Right atrium auricular region (tissue), 2 donors: ENCODE data around the gene VPS4B. TPM values are rescaled to one million over a fixed set of nuclear protein-coding genes. Genes with fewer than 3 reads are reported as not detected.
A peak's percentile ranks its signal among the peaks of the same experiment; 100 is the strongest.

Experiments used
- DNase-seq: peaks from one replicate; pipeline ENCODE4 v3.0.0-alpha.2; 2019; ENCODE audit warnings: low spot score
- H3K27ac ChIP-seq, 2 donors: fragments of 200-600 bp; sonication (generic); 1 replicate in 1 of 2; 2 replicates in 1 of 2; pipeline ENCODE4 v1.5.1; 2016 to 2019
- H3K27me3 ChIP-seq, 2 donors: fragments of 200-600 bp; sonication (generic); one replicate each; pipeline versions ENCODE4 v1.5.1 to v1.6.0; 2017 to 2019
- H3K36me3 ChIP-seq: fragments of 200-600 bp; sonication (generic); one replicate; pipeline ENCODE4 v1.5.1; 2016
- H3K4me1 ChIP-seq, 2 donors: fragments of 200-600 bp; sonication (generic); one replicate each; pipeline versions ENCODE4 v1.5.1 to v1.6.0; 2017 to 2019
- H3K4me3 ChIP-seq, 2 donors: fragments of 200-600 bp; sonication (generic); 1 replicate in 1 of 2; 2 replicates in 1 of 2; pipeline ENCODE4 v1.5.1; 2017 to 2019; ENCODE audit warnings: mild to moderate bottlenecking in 1 of 2, moderate library complexity in 1 of 2
- H3K9me3 ChIP-seq, 2 donors: fragments of 200-600 bp; sonication (generic); one replicate each; pipeline ENCODE4 v1.5.1; 2019
- CTCF ChIP-seq, 2 donors: fragments of 200-600 bp; sonication (generic); IDR thresholded peaks; one replicate each; pipeline ENCODE4 v1.5.1; 2019; ENCODE audit warnings: antibody characterized with exemption in 2 of 2
- total RNA-seq, 2 donors: library from RNA; depleted of rRNA; stranded (reverse); fragments of >200 nt; gene quantifications; one replicate each; pipeline ENCODE4 v1.1.0, GENCODE V29; 2016

The VPS4B gene
- total RNA-seq, 2 donors from 2014 or later = 14.1 to 16.4 TPM

GRCh38 chr18:63440219-63440618 lies 17.9 kb upstream of the VPS4B start:
- Histone ChIP-seq H3K9me3 (no peaks in the 10 kb centered on the region), H3K4me3 (no peak overlapping the region), H3K4me1 (peaks cover 0 to 3% of the 10 kb centered on the region in 2 donors), H3K27ac (no peak overlapping the region), H3K36me3 (no peaks in the 10 kb centered on the region), H3K27me3 (no peaks in the 10 kb centered on the region)
- peak; percentile 73 for DNase-seq
- no peak for TF ChIP-seq CTCF (IDR thresholded peaks at IDR 0.05)

- Histone ChIP-seq H3K4me1 (no peaks in the 10 kb centered on the region), H3K27me3 (no peaks in the 10 kb centered on the region), H3K36me3 (no peaks in the 10 kb centered on the region), H3K27ac (no peak overlapping the region), H3K9me3 (no peaks in the 10 kb centered on the region), H3K4me3 (no peak overlapping the region)
- DNase-seq = peak; percentile 73
- peak; percentile 71 to 84 for TF ChIP-seq CTCF (IDR thresholded peaks at IDR 0.05)
These were observed 17.1 kb upstream of the VPS4B start for GRCh38 chr18:63439334-63439733.

GRCh38 chr18:63438181-63438580 lies 15.9 kb upstream of the VPS4B start:
- Histone ChIP-seq H3K27ac (no peak overlapping the region), H3K9me3 (no peaks in the 10 kb centered on the region), H3K36me3 (no peaks in the 10 kb centered on the region), H3K4me1 (no peaks in the 10 kb centered on the region), H3K4me3 (no peak overlapping the region), H3K27me3 (no peaks in the 10 kb centered on the region)
- TF ChIP-seq CTCF (IDR thresholded peaks at IDR 0.05) = no peak
- no peak for DNase-seq

GRCh38 chr18:63433334-63433866 lies 11.1 kb upstream of the VPS4B start:
- no peak overlapping the region for H3K4me3 ChIP-seq
- TF ChIP-seq CTCF (IDR thresholded peaks at IDR 0.05) = no peak
- no peaks in the 10 kb centered on the region for H3K36me3 ChIP-seq
- H3K27me3 ChIP-seq = no peaks in the 10 kb centered on the region
- no peak for DNase-seq
- H3K9me3 ChIP-seq = no peaks in the 10 kb centered on the region
- peak overlapping the region in 1 of 2 donors; percentile 54 for H3K27ac ChIP-seq
- H3K4me1 ChIP-seq = no peaks in the 10 kb centered on the region

- DNase-seq = no peak
- H3K4me3 ChIP-seq = no peak overlapping the region
- no peak for TF ChIP-seq CTCF (IDR thresholded peaks at IDR 0.05)
These were observed 8.9 kb upstream of the VPS4B start for GRCh38 chr18:63431180-63431579.

GRCh38 chr18:63430526-63430925 lies 8.2 kb upstream of the VPS4B start:
- H3K36me3 ChIP-seq = no peaks in the 10 kb centered on the region
- no peak overlapping the region for H3K4me3 ChIP-seq
- DNase-seq = no peak
- H3K4me1 ChIP-seq = no peaks in the 10 kb centered on the region
- no peak for TF ChIP-seq CTCF (IDR thresholded peaks at IDR 0.05)
- H3K27ac ChIP-seq = no peak overlapping the region
- no peaks in the 10 kb centered on the region for H3K9me3 ChIP-seq
- H3K27me3 ChIP-seq = no peaks in the 10 kb centered on the region

More at GRCh38 chr18:63431180-63431579, 8.9 kb upstream of the VPS4B start:
- Histone ChIP-seq H3K27me3 (no peaks in the 10 kb centered on the region), H3K36me3 (no peaks in the 10 kb centered on the region), H3K4me1 (no peaks in the 10 kb centered on the region), H3K27ac (no peak overlapping the region), H3K9me3 (no peaks in the 10 kb centered on the region)
